Thyroid gland (tissue), 4 donors: ENCODE results near the gene TSHR. TPM values are rescaled to one million over a fixed set of nuclear protein-coding genes. Genes with fewer than 3 reads are reported as not detected.

ENCODE experiments used
- DNase-seq, 2 donors: peaks; one replicate each; pipeline ENCODE4 v3.0.0-alpha.2; 2019
- H3K27ac ChIP-seq, 3 donors: fragments of 200-600 bp; sonication (generic); 1 replicate in 2 of 3; 2 replicates in 1 of 3; pipeline ENCODE4 v1.5.1; 2016 to 2019; ENCODE audit warnings: mild to moderate bottlenecking in 1 of 3, moderate library complexity in 1 of 3
- H3K27me3 ChIP-seq: fragments of 200-600 bp; sonication (generic); one replicate; pipeline ENCODE4 v1.5.1; 2019
- H3K36me3 ChIP-seq, 2 donors: fragments of 200-600 bp; sonication (generic); one replicate each; pipeline ENCODE4 v1.5.1; 2016 to 2019
- H3K4me1 ChIP-seq, 2 donors: fragments of 200-600 bp; sonication (generic); one replicate each; pipeline ENCODE4 v1.5.1; 2017 to 2019
- H3K4me3 ChIP-seq, 3 donors: fragments of 200-600 bp; sonication (generic); replicated peaks in 1 of 3; 1 replicate in 2 of 3; 2 replicates in 1 of 3; pipeline ENCODE4 v1.5.1; 2016; ENCODE audit warnings: mild to moderate bottlenecking in 1 of 3
- H3K9me3 ChIP-seq: fragments of 200-600 bp; sonication (generic); one replicate; pipeline ENCODE4 v1.5.1; 2017
- POLR2A ChIP-seq, 2 donors: fragments of 450-650 bp; IDR thresholded peaks; one replicate each; pipeline ENCODE4 v1.6.1; 2017; ENCODE audit warnings: antibody characterized with exemption in 2 of 2, mild to moderate bottlenecking in 2 of 2, moderate library complexity in 1 of 2
- WGBS, 2 donors: methylation state at CpG; one replicate each; pipeline ENCODE4 v1.1.5; 2017; 5-methylcytosine and 5-hydroxymethylcytosine counted together
- intact Hi-C: fragments of 100-400 bp; cut with DNase I; formaldehyde crosslinking; loops from one replicate; pipeline ENCODE4 v1.15.1; 2023
- total RNA-seq, 4 donors: library from RNA; depleted of rRNA; stranded (reverse); fragments of >200 nt; gene quantifications; one replicate each; pipeline ENCODE4 v1.2.3, GENCODE V29; 2016
- TF ChIP-seq, protein P1 (sequence below), 6 experiments: fragments of 200-600 bp in 3 of 6; fragments of 450-650 bp in 3 of 6; sonication (generic) in 3 of 6; IDR thresholded peaks; one replicate each; pipeline ENCODE4 v1.5.1; 2016 to 2019; ENCODE audit warnings: antibody characterized with exemption in 6 of 6, mild to moderate bottlenecking in 2 of 6, inconsistent platforms in 1 of 6, moderate library complexity in 1 of 6

Gene TSHR
- total RNA-seq, 4 donors from 2014 or later, result 551 to 711 (median 608) TPM

DNA sequence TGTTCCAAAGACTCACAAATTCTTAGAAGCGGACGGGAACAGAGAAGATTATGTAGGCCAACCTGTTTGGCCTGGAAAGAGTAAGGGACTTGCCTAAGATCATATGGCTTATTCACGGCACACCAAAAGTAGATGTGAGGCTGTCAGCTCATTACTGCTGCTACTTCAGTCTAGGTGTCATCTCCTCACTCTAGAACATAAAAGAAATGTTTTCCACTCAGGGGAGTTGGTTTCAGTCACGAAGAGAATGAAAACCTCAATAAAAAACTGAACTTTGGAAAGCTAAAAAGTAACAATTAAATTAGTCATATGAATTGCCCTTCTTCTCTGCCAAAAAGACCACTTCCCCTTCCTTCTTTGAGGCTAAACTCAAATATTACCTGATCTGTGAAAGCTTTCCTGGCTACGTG is 13.2 kb upstream of the TSHR start:
- no peaks in the 10 kb centered on the region for H3K9me3 ChIP-seq
- intact Hi-C loops, result no loop called here
- peak overlapping the region in 2 of 3 donors; percentile 7 to 51 for H3K4me3 ChIP-seq
- DNase-seq, result no peak
- no peaks in the 10 kb centered on the region for H3K36me3 ChIP-seq
- no peaks in the 10 kb centered on the region for H3K27me3 ChIP-seq
- no peak for TF ChIP-seq POLR2A (IDR thresholded peaks at IDR 0.05)
- TF ChIP-seq, protein P1, sequence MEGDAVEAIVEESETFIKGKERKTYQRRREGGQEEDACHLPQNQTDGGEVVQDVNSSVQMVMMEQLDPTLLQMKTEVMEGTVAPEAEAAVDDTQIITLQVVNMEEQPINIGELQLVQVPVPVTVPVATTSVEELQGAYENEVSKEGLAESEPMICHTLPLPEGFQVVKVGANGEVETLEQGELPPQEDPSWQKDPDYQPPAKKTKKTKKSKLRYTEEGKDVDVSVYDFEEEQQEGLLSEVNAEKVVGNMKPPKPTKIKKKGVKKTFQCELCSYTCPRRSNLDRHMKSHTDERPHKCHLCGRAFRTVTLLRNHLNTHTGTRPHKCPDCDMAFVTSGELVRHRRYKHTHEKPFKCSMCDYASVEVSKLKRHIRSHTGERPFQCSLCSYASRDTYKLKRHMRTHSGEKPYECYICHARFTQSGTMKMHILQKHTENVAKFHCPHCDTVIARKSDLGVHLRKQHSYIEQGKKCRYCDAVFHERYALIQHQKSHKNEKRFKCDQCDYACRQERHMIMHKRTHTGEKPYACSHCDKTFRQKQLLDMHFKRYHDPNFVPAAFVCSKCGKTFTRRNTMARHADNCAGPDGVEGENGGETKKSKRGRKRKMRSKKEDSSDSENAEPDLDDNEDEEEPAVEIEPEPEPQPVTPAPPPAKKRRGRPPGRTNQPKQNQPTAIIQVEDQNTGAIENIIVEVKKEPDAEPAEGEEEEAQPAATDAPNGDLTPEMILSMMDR (IDR thresholded peaks at IDR 0.05), result no peak
- 42 to 47% methylated on average over 5 of the region's 5 CpGs for WGBS, 2 donors
- H3K27ac ChIP-seq, result peak overlapping the region in 2 of 3 donors; percentile 10 to 31
- peaks cover 10 to 11% of the 10 kb centered on the region in 2 donors for H3K4me1 ChIP-seq

DNA sequence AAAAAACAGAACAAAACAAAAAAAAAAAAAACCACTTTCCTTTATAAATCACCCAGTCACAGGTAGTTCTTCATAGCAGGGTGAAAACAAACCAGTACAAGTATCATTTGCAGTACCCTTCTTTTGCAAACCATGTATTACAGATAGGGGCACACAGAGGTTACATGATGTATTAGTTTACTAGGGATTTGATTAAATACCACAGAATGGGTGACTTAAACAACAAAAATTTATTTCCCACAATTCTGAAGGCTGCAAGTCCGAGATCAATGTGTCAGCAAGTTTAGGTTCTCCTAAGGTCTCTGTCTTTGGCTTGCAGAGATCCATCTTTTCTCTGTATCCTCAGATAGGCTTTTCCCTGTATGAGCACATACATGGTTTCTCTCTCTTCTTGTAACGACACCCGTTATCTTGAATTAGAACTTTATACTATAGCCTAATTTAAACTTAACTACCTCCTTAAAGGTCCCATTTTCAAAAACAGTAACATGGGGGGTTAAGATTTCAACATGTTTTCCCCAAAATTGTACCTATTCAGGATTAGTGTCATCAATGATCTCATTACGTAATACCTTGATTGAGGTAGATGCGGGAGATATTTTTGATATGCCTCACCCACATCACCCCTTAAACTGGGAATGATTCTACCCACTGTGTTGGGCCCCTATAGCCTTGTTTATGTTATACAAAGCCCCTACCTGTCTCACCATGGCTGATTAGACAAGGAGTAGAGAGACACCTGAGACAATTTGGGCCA is 10.4 kb upstream of the TSHR start:
- H3K27me3 ChIP-seq, result no peaks in the 10 kb centered on the region
- no peak overlapping the region for H3K27ac ChIP-seq
- no peak for TF ChIP-seq POLR2A (IDR thresholded peaks at IDR 0.05)
- TF ChIP-seq, protein P1 (IDR thresholded peaks at IDR 0.05), result no peak
- intact Hi-C loops, result no loop called here
- H3K4me3 ChIP-seq, result no peak overlapping the region
- no peak for DNase-seq
- H3K4me1 ChIP-seq, result peaks cover 10 to 11% of the 10 kb centered on the region in 2 donors
- no peaks in the 10 kb centered on the region for H3K36me3 ChIP-seq
- 89 to 92% methylated on average over 5 of the region's 5 CpGs for WGBS, 2 donors
- H3K9me3 ChIP-seq, result no peaks in the 10 kb centered on the region

DNA sequence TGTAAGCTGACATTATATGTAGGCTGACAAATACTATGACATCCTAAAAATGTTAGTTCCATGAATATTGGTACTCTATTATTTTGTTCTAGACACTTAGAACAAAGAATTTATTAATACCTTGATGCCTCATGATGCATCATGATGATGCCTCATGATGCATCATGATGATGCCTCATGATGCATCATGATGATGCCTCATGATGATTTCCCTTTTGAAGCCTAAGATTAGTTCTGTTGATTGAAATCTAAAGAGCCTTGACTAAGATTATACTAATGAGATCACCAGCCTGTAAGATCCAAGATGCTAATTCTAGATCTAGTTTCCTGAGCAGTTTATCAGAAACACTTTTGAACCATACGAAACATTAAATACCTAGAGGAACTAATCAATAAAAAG is 9.2 kb upstream of the TSHR start:
- 87 to 97% methylated on average over 1 of the region's 1 CpG for WGBS, 2 donors
- Histone ChIP-seq H3K27me3 (no peaks in the 10 kb centered on the region), H3K36me3 (no peaks in the 10 kb centered on the region), H3K4me1 (peaks cover 5 to 8% of the 10 kb centered on the region in 2 donors), H3K27ac (no peak overlapping the region), H3K9me3 (no peaks in the 10 kb centered on the region), H3K4me3 (no peak overlapping the region)
- DNase-seq, result no peak
- no peak for TF ChIP-seq POLR2A (IDR thresholded peaks at IDR 0.05)
- TF ChIP-seq, protein P1 (IDR thresholded peaks at IDR 0.05), result no peak
- intact Hi-C loops, result no loop called here

DNA sequence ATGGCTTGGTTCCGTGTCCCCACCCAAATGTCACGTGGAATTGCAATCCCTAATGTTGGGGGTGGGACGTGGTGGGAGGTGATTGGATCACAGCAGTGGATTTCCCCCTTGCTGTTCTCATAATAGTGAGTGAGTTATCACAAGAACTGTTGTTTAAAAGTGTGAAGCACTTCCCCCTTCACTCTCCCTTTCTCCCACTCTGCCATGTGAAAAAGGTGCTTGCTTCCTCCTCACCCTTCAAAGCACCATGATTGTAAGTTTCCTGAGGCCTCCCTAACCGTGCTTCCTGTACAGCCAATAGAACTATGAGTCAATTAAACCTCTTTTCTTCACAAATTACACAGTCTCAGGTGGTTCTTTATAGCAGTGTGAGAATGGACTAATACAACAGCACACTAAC is 8.6 kb upstream of the TSHR start:
- H3K9me3 ChIP-seq, result no peaks in the 10 kb centered on the region
- no peaks in the 10 kb centered on the region for H3K27me3 ChIP-seq
- no peaks in the 10 kb centered on the region for H3K36me3 ChIP-seq
- WGBS, 2 donors, result 90% methylated on average over 4 of the region's 4 CpGs
- peaks cover 5 to 8% of the 10 kb centered on the region in 2 donors for H3K4me1 ChIP-seq
- H3K27ac ChIP-seq, result no peak overlapping the region
- no peak for TF ChIP-seq POLR2A (IDR thresholded peaks at IDR 0.05)
- TF ChIP-seq, protein P1 (IDR thresholded peaks at IDR 0.05), result no peak
- H3K4me3 ChIP-seq, result no peak overlapping the region
- intact Hi-C loops, result no loop called here
- DNase-seq, result no peak

DNA sequence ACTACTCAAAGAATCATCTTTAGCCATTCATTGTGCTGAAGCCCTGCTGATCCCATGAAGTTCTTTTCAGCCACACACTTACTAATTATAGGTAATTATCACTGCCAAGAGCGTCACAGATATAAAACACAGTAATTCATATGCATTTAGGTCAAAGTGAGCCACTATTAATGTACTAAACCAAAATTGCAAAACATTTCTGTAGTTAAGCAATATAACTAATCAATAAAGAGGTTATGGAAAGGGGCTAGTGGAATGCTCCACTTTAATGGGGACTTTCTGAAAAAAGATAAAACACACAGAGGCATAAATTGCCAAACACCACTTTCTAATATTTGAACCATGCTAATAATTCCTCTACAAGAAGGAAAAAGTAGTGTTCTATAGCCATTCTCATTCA is 7.1 kb upstream of the TSHR start:
- Histone ChIP-seq H3K4me3 (no peak overlapping the region), H3K27me3 (no peaks in the 10 kb centered on the region), H3K9me3 (no peaks in the 10 kb centered on the region), H3K27ac (no peak overlapping the region), H3K36me3 (no peaks in the 10 kb centered on the region), H3K4me1 (no peaks in the 10 kb centered on the region)
- TF ChIP-seq, protein P1 (IDR thresholded peaks at IDR 0.05), result no peak
- no peak for TF ChIP-seq POLR2A (IDR thresholded peaks at IDR 0.05)
- WGBS, 2 donors, result 28 to 56% methylated on average over 1 of the region's 1 CpG
- intact Hi-C loops, result no loop called here
- no peak for DNase-seq
